Measurements from ENCODE around the gene TRIM15. TPM values are rescaled to one million over a fixed set of nuclear protein-coding genes. Genes with fewer than 3 reads are reported as not detected.
"Not testable (repeated sequence)": the region's sequence is repeated elsewhere in the genome, so short reads cannot be mapped to it uniquely, and the experiment has no call there.

TRIM15 gene
- total RNA-seq, 2 experiments from 2014 or later, result 0.63 to 1.6 TPM

GRCh38 chr6:30157581-30157980, 5.8 kb upstream of the TRIM15 start:
- H3K27ac Mint-ChIP-seq, result no peak overlapping the region
- CTCF ChIA-PET, result interaction anchor here (3.1 kb wide), 1 partner anchor 26 kb away, joined by 14 read pairs; no protein-coding TSS in a partner anchor
- no peaks in the 10 kb centered on the region for H3K36me3 Mint-ChIP-seq
- peaks cover 24% of the 10 kb centered on the region for H3K4me1 Mint-ChIP-seq (ENCODE audit: low read depth)
- H3K27me3 Mint-ChIP-seq, result peaks cover 19% of the 10 kb centered on the region
- H3K4me3 Mint-ChIP-seq, result no peak overlapping the region
- DNase-seq, result no peak
- POLR2A ChIA-PET, result no interaction called here
- intact Hi-C loops (cut with micrococcal nuclease), result no loop called here
- no peaks in the 10 kb centered on the region for H3K9me3 Mint-ChIP-seq

- peak overlapping the region; percentile 34 for H3K27ac Mint-ChIP-seq
These were observed 5.3 kb upstream of the TRIM15 start for GRCh38 chr6:30157999-30158398.

DNA sequence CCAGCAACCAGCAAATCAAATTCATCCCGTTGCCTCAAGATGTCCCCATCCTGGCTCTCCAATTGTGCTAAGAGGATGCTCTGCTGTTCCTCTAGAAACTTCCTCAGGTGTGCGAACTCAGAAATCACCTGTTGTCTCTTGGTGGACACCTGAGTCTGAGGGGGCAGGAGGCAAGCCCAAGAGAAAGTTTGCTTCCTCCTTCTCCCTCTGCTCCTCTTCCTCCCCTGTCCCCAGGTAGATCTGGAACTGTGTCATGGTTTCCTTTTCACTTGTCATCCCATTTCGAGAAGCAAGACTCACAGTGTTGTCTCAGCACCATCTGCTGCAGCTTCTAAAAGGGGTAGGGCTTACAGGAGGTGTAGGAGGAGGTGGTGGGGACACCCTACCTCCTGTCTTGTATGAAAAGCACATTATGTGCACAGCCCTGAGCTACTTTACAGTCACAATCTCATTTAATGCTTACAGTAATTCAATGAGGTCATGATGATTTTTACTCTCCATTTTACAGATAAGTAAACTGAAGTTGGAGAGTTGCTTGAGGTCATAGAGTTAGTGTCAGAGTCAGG, 4.8 kb upstream of the TRIM15 start:
- ChIA-PET POLR2A (no interaction called here), CTCF (interaction anchor here (1.2 to 3.1 kb wide), 2 partner anchors 27 to 56 kb away, joined by 6 to 14 read pairs; no protein-coding TSS in a partner anchor)
- Mint-ChIP-seq H3K36me3 (no peaks in the 10 kb centered on the region), H3K4me1 (ENCODE audit: low read depth) (peaks cover 31% of the 10 kb centered on the region), H3K9me3 (no peaks in the 10 kb centered on the region), H3K4me3 (no peak overlapping the region), H3K27ac (peak overlapping the region; percentile 34), H3K27me3 (peaks cover 19% of the 10 kb centered on the region)
- DNase-seq, result peak; percentile 66
- intact Hi-C loops (cut with micrococcal nuclease), result loop anchor here (1.0 to 2.0 kb wide), 2 partner anchors 9 to 28 kb away; no protein-coding TSS in a partner anchor

More at GRCh38 chr6:30157999-30158398, 5.3 kb upstream of the TRIM15 start:
- no peaks in the 10 kb centered on the region for H3K36me3 Mint-ChIP-seq
- POLR2A ChIA-PET, result no interaction called here
- H3K27me3 Mint-ChIP-seq, result peaks cover 19% of the 10 kb centered on the region
- peaks cover 26% of the 10 kb centered on the region for H3K4me1 Mint-ChIP-seq (ENCODE audit: low read depth)
- no peak for DNase-seq
- H3K9me3 Mint-ChIP-seq, result no peaks in the 10 kb centered on the region
- H3K4me3 Mint-ChIP-seq, result no peak overlapping the region
- intact Hi-C loops (cut with micrococcal nuclease), result loop anchor here (1.0 to 2.0 kb wide), 2 partner anchors 9 to 27 kb away; no protein-coding TSS in a partner anchor
- CTCF ChIA-PET, result interaction anchor here (1.2 to 3.1 kb wide), 2 partner anchors 27 to 55 kb away, joined by 6 to 14 read pairs; no protein-coding TSS in a partner anchor

DNA sequence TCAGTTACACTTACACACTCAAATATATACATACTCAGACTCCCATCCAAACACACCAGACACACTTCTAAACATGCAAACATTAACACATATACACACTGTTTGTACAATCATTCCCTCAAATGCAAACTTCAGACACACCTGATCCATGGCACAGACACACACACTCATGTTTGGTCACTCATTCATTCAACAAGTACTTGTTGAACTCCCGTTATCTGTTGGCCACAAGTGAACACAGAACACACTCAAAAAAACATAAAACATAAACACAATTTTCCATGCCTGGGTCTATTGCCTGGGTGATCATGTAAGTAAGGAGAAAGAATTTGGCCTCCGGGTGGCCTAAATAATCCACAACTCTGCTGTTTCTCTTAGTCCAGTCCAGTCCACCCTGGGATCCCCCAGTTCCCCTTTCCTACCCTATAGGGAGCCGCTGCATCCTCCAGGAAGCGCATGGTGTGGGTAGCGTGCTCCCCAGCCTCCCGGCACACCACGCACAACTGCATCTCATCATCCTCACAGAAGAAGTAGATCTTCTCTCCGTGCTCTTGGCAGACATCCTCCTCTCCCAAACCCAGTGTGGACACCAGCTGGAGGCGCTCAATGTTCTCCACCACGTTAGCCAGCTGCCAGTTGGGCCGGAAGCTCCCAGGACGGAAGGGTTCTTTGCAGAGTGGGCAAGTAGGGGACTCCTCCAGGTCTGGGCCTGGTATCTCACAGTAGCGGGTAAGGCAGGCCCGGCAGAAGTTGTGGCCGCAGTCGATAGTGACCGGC, 3.1 kb upstream of the TRIM15 start:
- intact Hi-C loops (cut with micrococcal nuclease), result loop anchor here (5.0 kb wide), 1 partner anchor 313 kb away; no protein-coding TSS in a partner anchor
- no peaks in the 10 kb centered on the region for H3K9me3 Mint-ChIP-seq
- H3K4me1 Mint-ChIP-seq (ENCODE audit: low read depth), result peaks cover 37% of the 10 kb centered on the region
- no peak overlapping the region for H3K4me3 Mint-ChIP-seq
- no peak overlapping the region for H3K27ac Mint-ChIP-seq
- ChIA-PET POLR2A (no interaction called here), CTCF (interaction anchor here (3.1 kb wide), 1 partner anchor 29 kb away, joined by 14 read pairs; no protein-coding TSS in a partner anchor)
- H3K27me3 Mint-ChIP-seq, result peaks cover 12% of the 10 kb centered on the region
- DNase-seq, result no peak
- H3K36me3 Mint-ChIP-seq, result no peaks in the 10 kb centered on the region

DNA sequence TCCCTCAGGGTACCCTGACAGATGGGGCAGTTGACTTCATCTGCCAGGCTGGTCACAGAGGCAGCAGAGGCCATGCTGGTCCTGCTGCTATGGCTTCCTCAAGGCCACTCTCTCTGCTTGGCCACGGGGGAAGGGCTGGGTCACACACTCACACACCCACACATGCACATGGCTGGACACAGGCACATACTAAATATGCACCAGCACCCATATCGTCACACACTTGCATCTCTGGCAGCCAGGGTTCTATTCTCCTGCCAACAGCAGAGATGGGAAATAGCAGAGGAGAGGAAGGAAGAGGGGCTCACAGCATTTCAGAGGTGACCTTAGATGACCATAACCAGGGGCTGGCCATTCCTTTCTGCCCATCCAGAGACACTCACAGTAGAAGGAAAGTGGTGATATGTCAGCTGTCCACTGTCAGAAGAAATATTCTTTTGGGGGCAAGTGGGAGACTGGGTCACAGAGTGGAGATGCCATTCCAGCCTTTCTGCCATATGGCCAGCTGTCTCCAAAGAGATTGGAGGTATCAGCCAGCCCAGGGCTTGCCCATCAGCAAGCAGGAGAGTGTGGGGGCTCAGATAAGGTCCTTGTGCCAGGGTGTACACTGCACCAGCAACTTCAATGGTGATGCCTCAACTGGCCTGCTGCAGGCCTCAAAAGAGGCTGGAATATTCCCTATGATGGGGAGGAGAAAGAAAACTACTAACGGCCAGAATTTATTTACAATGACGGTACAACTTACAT, 2.4 kb upstream of the TRIM15 start, which contains the start of gene TRIM10:
TSS of gene TRIM10 (minus strand) at position 427 of the 747 bp plus-strand sequence. CDS start at position 74, 353 bp downstream.
- Mint-ChIP-seq H3K27me3 (peaks cover 10% of the 10 kb centered on the region), H3K27ac (no peak within 1 kb of the TSS), H3K4me3 (no peak within 1 kb of the TSS), H3K9me3 (no peaks in the 10 kb centered on the region), H3K36me3 (no peaks in the 10 kb centered on the region), H3K4me1 (ENCODE audit: low read depth) (peaks cover 39% of the 10 kb centered on the region)
- no peak for DNase-seq
- intact Hi-C loops (cut with micrococcal nuclease), result loop anchor here (5.0 kb wide), 1 partner anchor 314 kb away; no protein-coding TSS in a partner anchor
- POLR2A ChIA-PET, result no interaction called here
- CTCF ChIA-PET, result no interaction called here

DNA sequence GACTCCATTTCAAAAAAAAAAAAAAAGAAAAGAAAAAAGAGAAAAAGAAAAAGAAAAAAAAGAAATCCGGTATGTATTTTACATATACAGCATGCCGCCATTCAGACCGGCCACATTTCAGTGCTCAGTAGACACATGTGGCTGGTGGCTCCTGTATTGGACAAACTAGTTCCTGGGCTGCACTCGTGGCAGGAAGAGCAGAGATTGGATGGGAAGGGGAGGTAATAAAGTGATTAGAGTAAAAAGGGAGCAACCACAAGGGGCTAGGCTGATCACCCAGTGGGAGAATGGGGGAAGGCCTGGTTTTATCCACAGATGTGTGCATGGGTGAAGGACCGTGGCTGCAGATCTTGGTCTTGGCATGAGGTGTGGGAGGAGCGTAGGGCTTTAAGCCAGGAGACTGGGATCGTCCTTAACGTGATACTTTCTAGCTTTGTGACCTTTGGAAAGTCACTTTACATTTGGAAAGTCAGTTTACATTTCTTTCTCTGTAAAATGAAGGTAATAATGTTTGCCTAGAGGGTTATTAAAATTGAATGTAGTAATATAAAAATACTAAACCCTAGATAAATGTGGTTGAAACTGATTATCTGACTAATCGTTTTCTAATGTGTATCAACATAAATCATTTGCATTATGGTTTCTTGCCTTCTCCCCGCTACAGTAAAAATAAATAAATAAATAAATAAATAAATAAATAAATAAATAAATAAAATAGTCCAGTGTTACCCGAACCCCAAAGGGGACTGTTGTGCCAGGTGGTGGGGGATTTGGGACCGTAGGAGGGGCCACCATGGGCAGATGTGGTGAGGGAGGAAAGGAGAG, 869 bp upstream of the TRIM15 start:
- H3K4me3 Mint-ChIP-seq, result peak overlapping the region; percentile 5
- no peaks in the 10 kb centered on the region for H3K9me3 Mint-ChIP-seq
- H3K27ac Mint-ChIP-seq, result peak overlapping the region; percentile 13
- POLR2A ChIA-PET, result no interaction called here
- DNase-seq, result no peak
- intact Hi-C loops (cut with micrococcal nuclease), result loop anchor here (5.0 kb wide), 1 partner anchor 315 kb away; no protein-coding TSS in a partner anchor
- peaks cover 6% of the 10 kb centered on the region for H3K27me3 Mint-ChIP-seq
- peaks cover 48% of the 10 kb centered on the region for H3K4me1 Mint-ChIP-seq (ENCODE audit: low read depth)
- CTCF ChIA-PET, result interaction anchor here (0.7 to 1.0 kb wide), 2 partner anchors 31 to 60 kb away, joined by 3 to 5 read pairs; no protein-coding TSS in a partner anchor
- H3K36me3 Mint-ChIP-seq, result no peaks in the 10 kb centered on the region

GRCh38 chr6:30163918-30164654, 740 bp downstream of the TRIM15 start:
- intact Hi-C loops (cut with micrococcal nuclease), result loop anchor here (5.0 kb wide), 1 partner anchor 317 kb away; no protein-coding TSS in a partner anchor
- DNase-seq, result no peak
- no peak overlapping the region for H3K27ac Mint-ChIP-seq
- H3K36me3 Mint-ChIP-seq, result no peaks in the 10 kb centered on the region
- H3K4me3 Mint-ChIP-seq, result no peak overlapping the region
- H3K4me1 Mint-ChIP-seq (ENCODE audit: low read depth), result peaks cover 43% of the 10 kb centered on the region
- peaks cover 10% of the 10 kb centered on the region for H3K27me3 Mint-ChIP-seq
- no peaks in the 10 kb centered on the region for H3K9me3 Mint-ChIP-seq
- ChIA-PET CTCF (no interaction called here), POLR2A (no interaction called here)

DNA sequence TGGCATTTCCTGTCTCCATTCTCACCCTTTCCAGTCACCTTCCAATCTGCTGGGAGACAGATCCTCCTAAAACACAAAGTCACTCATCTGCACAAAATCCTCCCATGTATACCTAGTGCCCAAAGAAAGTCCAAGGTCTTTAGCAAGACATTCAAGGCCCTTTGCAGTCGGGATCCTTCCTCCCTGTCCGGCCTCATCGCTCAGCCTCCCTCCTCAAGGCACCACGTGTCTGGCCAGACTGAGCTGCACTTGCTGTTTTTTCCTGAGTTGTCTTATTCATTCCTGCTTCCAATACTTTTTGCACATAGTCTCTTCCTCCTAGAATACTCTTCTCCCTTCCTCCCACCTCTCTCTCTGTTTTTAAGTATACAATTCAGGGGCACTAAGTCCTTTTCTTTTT, 1.4 kb downstream of the TRIM15 start:
- no peak overlapping the region for H3K4me3 Mint-ChIP-seq
- peaks cover 9% of the 10 kb centered on the region for H3K27me3 Mint-ChIP-seq
- H3K9me3 Mint-ChIP-seq, result no peaks in the 10 kb centered on the region
- no peak for DNase-seq
- H3K27ac Mint-ChIP-seq, result no peak overlapping the region
- ChIA-PET CTCF (no interaction called here), POLR2A (no interaction called here)
- H3K36me3 Mint-ChIP-seq, result no peaks in the 10 kb centered on the region
- intact Hi-C loops (cut with micrococcal nuclease), result loop anchor here (5.0 kb wide), 1 partner anchor 317 kb away; no protein-coding TSS in a partner anchor
- peaks cover 39% of the 10 kb centered on the region for H3K4me1 Mint-ChIP-seq (ENCODE audit: low read depth)

GRCh38 chr6:30165238-30165637, 1.9 kb downstream of the TRIM15 start:
- H3K9me3 Mint-ChIP-seq; POLR2A ChIA-PET; intact Hi-C loops (cut with micrococcal nuclease); H3K4me3 Mint-ChIP-seq; H3K27ac Mint-ChIP-seq; DNase-seq; H3K27me3 Mint-ChIP-seq; H3K36me3 Mint-ChIP-seq: not testable (repeated sequence)
- peaks cover 37% of the 10 kb centered on the region for H3K4me1 Mint-ChIP-seq (ENCODE audit: low read depth)
- CTCF ChIA-PET, result interaction anchor here (3.9 kb wide), 1 partner anchor 63 kb away, joined by 43 read pairs; no protein-coding TSS in a partner anchor

DNA sequence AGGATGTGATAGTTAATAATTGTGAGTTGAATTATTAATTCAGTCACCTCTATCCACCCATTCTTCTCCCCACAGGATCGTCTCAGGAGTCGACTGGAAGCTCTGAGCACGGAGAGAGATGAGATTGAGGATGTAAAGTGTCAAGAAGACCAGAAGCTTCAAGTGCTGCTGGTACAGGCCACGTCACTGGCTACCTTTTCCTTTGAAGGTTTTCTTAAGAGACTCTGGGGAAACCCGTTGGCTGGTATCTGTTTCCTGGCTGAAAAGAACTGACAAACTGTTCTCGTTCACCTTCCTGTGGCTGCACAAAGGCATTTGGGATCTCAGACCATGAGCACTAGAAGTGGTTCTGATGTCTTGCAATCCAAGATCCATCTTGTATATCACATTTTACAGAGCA, 3.8 kb downstream of the TRIM15 start:
- Mint-ChIP-seq H3K36me3 (no peaks in the 10 kb centered on the region), H3K27me3 (peaks cover 20% of the 10 kb centered on the region), H3K4me1 (ENCODE audit: low read depth) (peaks cover 41% of the 10 kb centered on the region), H3K9me3 (no peaks in the 10 kb centered on the region), H3K4me3 (no peak overlapping the region), H3K27ac (peak overlapping the region; percentile 18)
- peak; percentile 61 for DNase-seq
- ChIA-PET POLR2A (interaction anchor here (1.4 kb wide), 1 partner anchor 36 kb away, joined by 4 read pairs; no protein-coding TSS in a partner anchor), CTCF (interaction anchor here (1.3 to 3.9 kb wide), 3 partner anchors 33 to 65 kb away, joined by 5 to 43 read pairs (median 16); no protein-coding TSS in a partner anchor)
- intact Hi-C loops (cut with micrococcal nuclease), result loop anchor here (1.0 kb wide), 1 partner anchor 9 kb away; no protein-coding TSS in a partner anchor
